Measurements from ENCODE around the gene TBC1D17. TPM values are rescaled to one million over a fixed set of nuclear protein-coding genes. Genes with fewer than 3 reads are reported as not detected.
A peak's percentile ranks its signal among the peaks of the same experiment; 100 is the strongest.

Gene TBC1D17
- total RNA-seq, 2 donors from 2014 or later: 40.7 to 47.3 TPM

DNA sequence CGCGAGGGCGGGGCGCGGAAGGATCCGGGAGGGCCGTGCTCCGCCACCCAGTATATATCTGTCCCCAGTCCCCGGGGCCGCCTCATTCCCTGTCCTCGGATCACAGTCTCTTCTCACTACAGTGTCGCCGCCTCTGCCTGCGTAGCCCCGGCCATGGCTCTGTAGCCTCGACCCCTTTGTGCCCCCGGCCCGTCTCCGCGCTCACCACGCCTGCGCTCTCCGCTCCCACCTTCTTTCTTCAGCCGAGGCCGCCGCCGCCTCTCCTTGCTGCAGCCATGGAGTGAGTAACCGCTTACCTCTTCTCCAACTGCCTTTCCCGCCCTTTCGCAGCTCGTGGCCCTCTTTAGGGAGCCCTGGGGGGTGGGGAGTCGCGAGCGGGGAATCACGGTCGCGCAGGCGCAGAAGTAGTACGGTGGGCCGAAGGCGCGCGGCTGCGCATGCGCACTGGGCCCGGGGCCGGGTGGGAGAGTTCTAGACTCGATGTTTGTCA, 51.7 kb downstream of the TBC1D17 start, which contains the start of the genes ATF5 and NUP62:
Gene ATF5 (plus strand): TSS at position 85 of the 490 bp plus-strand sequence. CDS start 1,646 bp downstream, outside the sequence.
Gene NUP62 (minus strand): TSS at position 384 of the 490 bp plus-strand sequence. CDS start 19,697 bp downstream, outside the sequence.
- H3K27ac ChIP-seq (ENCODE audit: low read depth, low read length): peak within 1 kb of the TSS; percentile 96
- H3K36me3 ChIP-seq (ENCODE audit: control insufficient read depth, insufficient read depth, low read length): peaks cover 56% of the 10 kb centered on the region
- peak within 1 kb of the TSS; percentile 83 for H3K4me3 Mint-ChIP-seq
- H3K4me1 ChIP-seq (ENCODE audit: control insufficient read depth, insufficient read depth, low read length): peaks cover 7% of the 10 kb centered on the region
- peak; percentile 92 for DNase-seq
- peak within 1 kb of the TSS; percentile 99 for H3K27ac Mint-ChIP-seq
- peak within 1 kb of the TSS; percentile 95 for H3K9ac ChIP-seq (ENCODE audit: extremely low read depth, low read length, poor library complexity, severe bottlenecking)
- H3K4me1 Mint-ChIP-seq: peaks cover 10% of the 10 kb centered on the region
- H3K4me3 ChIP-seq (ENCODE audit: low read length): peak within 1 kb of the TSS; percentile 100
- peaks cover 53% of the 10 kb centered on the region for H3K36me3 Mint-ChIP-seq (ENCODE audit: low read depth)
- no peaks in the 10 kb centered on the region for H3K9me3 Mint-ChIP-seq
- no peaks in the 10 kb centered on the region for H3K27me3 Mint-ChIP-seq (ENCODE audit: insufficient read depth)
- H3K27me3 ChIP-seq (ENCODE audit: control insufficient read depth, insufficient read depth, low read length, poor library complexity, severe bottlenecking): no peaks in the 10 kb centered on the region
- whole genome bisulfite sequencing, 2 experiments (ENCODE audit: insufficient coverage in 1 of 2, insufficient read length in 1 of 2): 0% methylated on average over 20 to 48 of the region's 48 CpGs
- TF ChIP-seq, protein P1, sequence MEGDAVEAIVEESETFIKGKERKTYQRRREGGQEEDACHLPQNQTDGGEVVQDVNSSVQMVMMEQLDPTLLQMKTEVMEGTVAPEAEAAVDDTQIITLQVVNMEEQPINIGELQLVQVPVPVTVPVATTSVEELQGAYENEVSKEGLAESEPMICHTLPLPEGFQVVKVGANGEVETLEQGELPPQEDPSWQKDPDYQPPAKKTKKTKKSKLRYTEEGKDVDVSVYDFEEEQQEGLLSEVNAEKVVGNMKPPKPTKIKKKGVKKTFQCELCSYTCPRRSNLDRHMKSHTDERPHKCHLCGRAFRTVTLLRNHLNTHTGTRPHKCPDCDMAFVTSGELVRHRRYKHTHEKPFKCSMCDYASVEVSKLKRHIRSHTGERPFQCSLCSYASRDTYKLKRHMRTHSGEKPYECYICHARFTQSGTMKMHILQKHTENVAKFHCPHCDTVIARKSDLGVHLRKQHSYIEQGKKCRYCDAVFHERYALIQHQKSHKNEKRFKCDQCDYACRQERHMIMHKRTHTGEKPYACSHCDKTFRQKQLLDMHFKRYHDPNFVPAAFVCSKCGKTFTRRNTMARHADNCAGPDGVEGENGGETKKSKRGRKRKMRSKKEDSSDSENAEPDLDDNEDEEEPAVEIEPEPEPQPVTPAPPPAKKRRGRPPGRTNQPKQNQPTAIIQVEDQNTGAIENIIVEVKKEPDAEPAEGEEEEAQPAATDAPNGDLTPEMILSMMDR (conservative IDR thresholded peaks at IDR 0.05): no peak
- H3K9me3 ChIP-seq (ENCODE audit: control insufficient read depth, low read length): no peaks in the 10 kb centered on the region

DNA sequence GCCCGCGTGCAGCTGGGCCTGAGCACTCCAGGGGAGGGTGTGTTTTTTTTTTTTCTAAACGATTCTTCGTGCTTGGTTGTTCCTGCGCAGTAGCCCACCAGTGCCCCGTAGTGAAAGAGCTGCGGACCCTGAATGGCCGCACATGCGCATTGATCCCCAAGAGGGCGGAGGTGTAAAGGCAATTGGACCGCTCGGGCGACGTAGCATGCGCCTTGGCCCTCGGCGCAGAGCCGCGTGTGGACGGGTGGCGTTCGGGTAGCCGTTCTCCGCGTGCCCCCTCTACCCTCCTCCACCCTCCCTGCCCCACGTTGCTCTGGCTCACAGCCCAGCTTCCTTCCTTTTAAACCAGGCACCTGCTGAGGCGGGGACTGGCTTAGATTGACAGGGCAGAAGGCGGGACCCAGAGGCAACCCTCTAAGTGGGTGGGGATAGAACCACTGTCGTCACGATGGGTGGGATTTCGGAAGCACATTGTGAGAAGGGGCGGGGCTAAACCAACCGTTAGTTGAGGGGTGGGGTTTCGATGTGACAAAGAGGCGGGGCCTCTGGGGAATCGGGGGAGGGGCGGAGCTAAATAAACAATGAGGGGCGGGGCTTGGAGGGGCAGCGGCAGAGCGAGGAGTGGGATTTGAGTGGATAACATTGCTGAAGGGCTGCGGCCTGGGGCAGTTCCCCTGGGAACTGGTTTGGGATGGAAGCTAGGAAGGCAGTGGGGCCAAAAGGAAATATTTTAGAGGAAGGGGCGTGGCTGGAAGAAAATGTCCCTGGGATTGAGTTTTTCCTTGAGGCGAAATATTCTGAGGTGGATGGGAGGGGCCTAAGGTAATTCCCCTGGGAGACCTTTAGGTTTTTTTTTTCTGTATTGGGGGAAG, 52.3 kb downstream of the TBC1D17 start:
- Histone ChIP-seq H3K9ac (ENCODE audit: extremely low read depth, low read length, poor library complexity, severe bottlenecking) (peak overlapping the region; percentile 95), H3K27me3 (ENCODE audit: control insufficient read depth, insufficient read depth, low read length, poor library complexity, severe bottlenecking) (no peaks in the 10 kb centered on the region), H3K36me3 (ENCODE audit: control insufficient read depth, insufficient read depth, low read length) (peaks cover 49% of the 10 kb centered on the region), H3K9me3 (ENCODE audit: control insufficient read depth, low read length) (no peaks in the 10 kb centered on the region), H3K27ac (ENCODE audit: low read depth, low read length) (peak overlapping the region; percentile 96), H3K4me3 (ENCODE audit: low read length) (peak overlapping the region; percentile 100), H3K4me1 (ENCODE audit: control insufficient read depth, insufficient read depth, low read length) (peaks cover 7% of the 10 kb centered on the region)
- Mint-ChIP-seq H3K4me3 (peak overlapping the region; percentile 83), H3K36me3 (ENCODE audit: low read depth) (peaks cover 47% of the 10 kb centered on the region), H3K27ac (peak overlapping the region; percentile 99), H3K9me3 (no peaks in the 10 kb centered on the region), H3K4me1 (peaks cover 10% of the 10 kb centered on the region), H3K27me3 (ENCODE audit: insufficient read depth) (no peaks in the 10 kb centered on the region)
- peak; percentile 99 for DNase-seq
- WGBS, 2 experiments (ENCODE audit: insufficient coverage in 1 of 2, insufficient read length in 1 of 2): 3 to 5% methylated on average over 34 to 43 of the region's 43 CpGs
- TF ChIP-seq, protein P1 (conservative IDR thresholded peaks at IDR 0.05): peak; percentile 12

DNA sequence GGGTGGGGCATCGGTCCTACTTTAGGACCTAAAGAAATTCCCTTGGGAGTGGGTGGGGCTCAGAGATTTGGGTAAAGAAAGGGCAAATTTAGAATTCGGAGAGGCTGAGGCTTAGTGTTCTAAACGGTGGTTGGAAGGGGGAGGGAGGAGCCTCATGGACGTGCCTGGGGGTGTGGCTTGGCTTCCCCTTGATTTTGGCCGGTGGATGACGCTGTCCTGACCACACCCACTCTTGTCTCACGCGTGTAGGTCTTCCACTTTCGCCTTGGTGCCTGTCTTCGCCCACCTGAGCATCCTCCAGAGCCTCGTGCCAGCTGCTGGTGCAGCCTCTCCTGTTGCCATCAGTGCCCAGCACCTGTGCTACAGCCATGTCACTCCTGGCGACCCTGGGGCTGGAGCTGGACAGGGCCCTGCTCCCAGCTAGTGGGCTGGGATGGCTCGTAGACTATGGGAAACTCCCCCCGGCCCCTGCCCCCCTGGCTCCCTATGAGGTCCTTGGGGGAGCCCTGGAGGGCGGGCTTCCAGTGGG, 53.0 kb downstream of the TBC1D17 start:
- peak; percentile 76 for DNase-seq
- Histone ChIP-seq H3K27me3 (ENCODE audit: control insufficient read depth, insufficient read depth, low read length, poor library complexity, severe bottlenecking) (no peaks in the 10 kb centered on the region), H3K4me1 (ENCODE audit: control insufficient read depth, insufficient read depth, low read length) (peaks cover 7% of the 10 kb centered on the region), H3K9ac (ENCODE audit: extremely low read depth, low read length, poor library complexity, severe bottlenecking) (no peak overlapping the region), H3K36me3 (ENCODE audit: control insufficient read depth, insufficient read depth, low read length) (peaks cover 43% of the 10 kb centered on the region), H3K9me3 (ENCODE audit: control insufficient read depth, low read length) (no peaks in the 10 kb centered on the region), H3K27ac (ENCODE audit: low read depth, low read length) (no peak overlapping the region), H3K4me3 (ENCODE audit: low read length) (peak overlapping the region; percentile 100)
- Mint-ChIP-seq H3K27me3 (ENCODE audit: insufficient read depth) (no peaks in the 10 kb centered on the region), H3K27ac (no peak overlapping the region), H3K9me3 (no peaks in the 10 kb centered on the region), H3K36me3 (ENCODE audit: low read depth) (peaks cover 43% of the 10 kb centered on the region), H3K4me3 (peak overlapping the region; percentile 83), H3K4me1 (peaks cover 10% of the 10 kb centered on the region)
- TF ChIP-seq, protein P1 (conservative IDR thresholded peaks at IDR 0.05): no peak
- 75 to 82% methylated on average over 9 to 15 of the region's 15 CpGs for WGBS, 2 experiments (ENCODE audit: insufficient coverage in 1 of 2, insufficient read length in 1 of 2)
